Left ventricle myocardium inferior (tissue), 1 donor: ENCODE results near the gene ANKRD44. TPM values are rescaled to one million over a fixed set of nuclear protein-coding genes. Genes with fewer than 3 reads are reported as not detected.

ENCODE experiments used
- DNase-seq: peaks from one replicate; pipeline ENCODE4 v3.0.0-alpha.2; 2020
- H3K27ac ChIP-seq: fragments of 200-600 bp; replicated peaks from 2 replicates; pipeline ENCODE4 v1.8.0; 2021
- H3K27me3 ChIP-seq: fragments of 200-600 bp; 2 replicates; pipeline ENCODE4 v1.8.0; 2021; ENCODE audit warnings: low read depth
- H3K36me3 ChIP-seq: fragments of 200-600 bp; 2 replicates; pipeline ENCODE4 v1.8.0; 2021
- H3K4me1 ChIP-seq: fragments of 200-600 bp; 2 replicates; pipeline ENCODE4 v1.8.0; 2021
- H3K4me3 ChIP-seq: fragments of 200-600 bp; 2 replicates; pipeline ENCODE4 v1.8.0; 2021; ENCODE audit warnings: mild to moderate bottlenecking, moderate library complexity
- H3K9me3 ChIP-seq: fragments of 200-600 bp; replicated peaks from 2 replicates; pipeline ENCODE4 v1.8.0; 2021
- intact Hi-C: fragments of 100-400 bp; cut with micrococcal nuclease; formaldehyde crosslinking; loops from one replicate; pipeline ENCODE4 v1.11.0; 2022
- total RNA-seq: library from RNA; stranded (reverse); fragmentation: NEBNext Ultra II Directional; extraction: Animal tissue kit (Norgen Biotek cat#: 25700); gene quantifications from one replicate; pipeline ENCODE4 v1.2.1, GENCODE V29; 2021
- TF ChIP-seq, protein P1 (sequence below): fragments of 200-600 bp; IDR thresholded peaks from 2 replicates; pipeline ENCODE4 v1.8.0; 2021; ENCODE audit warnings: antibody characterized with exemption, mild to moderate bottlenecking, borderline replicate concordance
- donor health status: DM: no; HTN: yes; CAD: no; lungs with severe emphysema.

The ANKRD44 gene
- total RNA-seq, 1 donor from 2014 or later = 7.1 TPM

DNA sequence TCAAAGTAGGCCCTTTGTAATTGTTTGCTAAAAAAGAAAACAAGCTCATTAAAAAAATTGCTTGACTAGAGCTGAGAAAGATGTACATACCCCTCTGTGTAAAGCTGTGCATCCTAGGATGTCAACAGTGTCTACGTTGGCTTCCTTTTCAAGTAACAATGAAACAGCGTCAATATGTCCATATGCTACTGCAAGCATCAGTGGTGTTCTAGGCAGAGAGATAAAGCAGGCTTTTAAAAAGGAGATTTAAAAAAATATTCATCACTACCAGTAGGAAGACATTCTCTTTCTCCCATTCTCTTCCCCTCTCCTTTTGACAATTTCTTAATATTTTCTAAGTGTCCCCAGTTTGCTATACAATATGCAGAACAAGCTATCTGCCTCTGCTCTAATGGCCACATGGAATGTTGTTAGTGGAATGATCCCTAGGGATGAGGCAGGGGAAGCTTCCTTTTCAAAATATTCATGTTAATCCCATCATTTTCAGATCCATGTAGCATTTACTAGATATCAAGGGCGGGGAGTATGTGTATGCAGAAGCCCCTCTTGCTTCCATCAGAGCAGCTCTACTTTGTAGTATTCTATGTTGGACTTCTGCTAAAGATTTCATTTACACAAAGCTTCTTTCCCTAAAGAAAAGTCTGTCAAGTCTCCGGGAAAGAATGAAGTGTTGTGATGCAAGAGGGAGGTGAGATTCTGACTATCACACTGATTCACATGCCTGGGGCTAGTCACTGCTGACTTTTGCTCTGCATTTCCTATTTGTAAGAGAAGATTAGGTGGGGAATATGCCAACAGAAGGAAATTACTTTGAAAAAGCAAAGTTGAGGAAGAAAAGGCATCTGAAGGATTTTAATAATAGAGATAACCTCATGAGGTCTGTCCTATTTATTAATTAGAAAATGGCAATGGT lies 302.6 kb downstream of the ANKRD44 start:
- TF ChIP-seq, protein P1, sequence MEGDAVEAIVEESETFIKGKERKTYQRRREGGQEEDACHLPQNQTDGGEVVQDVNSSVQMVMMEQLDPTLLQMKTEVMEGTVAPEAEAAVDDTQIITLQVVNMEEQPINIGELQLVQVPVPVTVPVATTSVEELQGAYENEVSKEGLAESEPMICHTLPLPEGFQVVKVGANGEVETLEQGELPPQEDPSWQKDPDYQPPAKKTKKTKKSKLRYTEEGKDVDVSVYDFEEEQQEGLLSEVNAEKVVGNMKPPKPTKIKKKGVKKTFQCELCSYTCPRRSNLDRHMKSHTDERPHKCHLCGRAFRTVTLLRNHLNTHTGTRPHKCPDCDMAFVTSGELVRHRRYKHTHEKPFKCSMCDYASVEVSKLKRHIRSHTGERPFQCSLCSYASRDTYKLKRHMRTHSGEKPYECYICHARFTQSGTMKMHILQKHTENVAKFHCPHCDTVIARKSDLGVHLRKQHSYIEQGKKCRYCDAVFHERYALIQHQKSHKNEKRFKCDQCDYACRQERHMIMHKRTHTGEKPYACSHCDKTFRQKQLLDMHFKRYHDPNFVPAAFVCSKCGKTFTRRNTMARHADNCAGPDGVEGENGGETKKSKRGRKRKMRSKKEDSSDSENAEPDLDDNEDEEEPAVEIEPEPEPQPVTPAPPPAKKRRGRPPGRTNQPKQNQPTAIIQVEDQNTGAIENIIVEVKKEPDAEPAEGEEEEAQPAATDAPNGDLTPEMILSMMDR = no peak
- H3K4me3 ChIP-seq = no peak overlapping the region
- H3K27ac ChIP-seq = peak overlapping the region; percentile 1
- peaks cover 10% of the 10 kb centered on the region for H3K36me3 ChIP-seq
- H3K27me3 ChIP-seq = no peaks in the 10 kb centered on the region
- intact Hi-C loops = no loop called here
- H3K9me3 ChIP-seq = no peaks in the 10 kb centered on the region
- peaks cover 10% of the 10 kb centered on the region for H3K4me1 ChIP-seq
- no peak for DNase-seq

DNA sequence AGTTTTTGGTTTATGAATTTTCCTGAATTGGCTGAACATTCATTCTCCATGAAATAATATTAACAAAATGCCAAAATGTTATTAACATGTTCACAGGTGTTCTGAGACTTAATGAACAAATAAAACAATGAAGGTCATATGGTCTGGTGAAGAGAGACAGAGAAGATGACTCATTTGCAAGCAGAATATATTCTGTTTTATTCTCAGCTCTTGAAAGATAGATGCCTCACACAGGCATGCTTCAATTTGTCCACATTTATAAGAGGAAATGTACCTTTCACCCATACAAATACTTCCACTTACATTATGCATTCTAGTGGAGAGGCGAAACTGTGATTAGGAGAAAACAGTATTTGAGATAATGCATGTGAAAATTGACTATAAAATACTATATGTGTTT lies 308.7 kb downstream of the ANKRD44 start:
- Histone ChIP-seq H3K4me3 (no peak overlapping the region), H3K36me3 (peaks cover 24% of the 10 kb centered on the region), H3K27ac (no peak overlapping the region), H3K27me3 (no peaks in the 10 kb centered on the region), H3K4me1 (no peaks in the 10 kb centered on the region), H3K9me3 (no peaks in the 10 kb centered on the region)
- TF ChIP-seq, protein P1 = no peak
- no peak for DNase-seq
- intact Hi-C loops = no loop called here

DNA sequence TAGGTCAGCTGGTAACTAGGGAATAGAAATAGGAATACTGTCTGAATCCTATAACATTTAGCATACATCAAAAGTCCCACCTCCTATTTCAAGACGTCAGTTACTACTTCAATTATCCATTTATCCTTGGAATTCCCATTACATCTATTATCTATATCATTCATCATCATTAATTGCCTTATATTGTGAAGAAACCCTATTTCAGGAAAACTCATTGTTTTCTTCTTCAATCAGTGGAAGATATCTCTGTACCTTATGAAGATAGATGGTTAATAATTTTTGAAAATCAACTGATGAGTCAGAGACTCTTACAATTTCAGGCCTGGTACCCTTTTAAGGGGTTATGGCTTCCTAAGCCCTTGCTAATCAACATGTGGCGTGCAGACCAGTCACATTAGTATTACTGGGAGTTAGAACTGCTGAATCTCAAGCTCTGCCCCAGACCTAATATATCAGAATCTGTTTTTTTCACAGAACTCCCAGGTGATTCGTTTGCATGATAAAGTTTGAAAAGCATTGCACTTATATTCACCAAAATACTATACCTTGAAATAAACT lies 314.7 kb downstream of the ANKRD44 start:
- H3K4me3 ChIP-seq = no peak overlapping the region
- intact Hi-C loops = no loop called here
- DNase-seq = no peak
- no peaks in the 10 kb centered on the region for H3K9me3 ChIP-seq
- H3K27me3 ChIP-seq = no peaks in the 10 kb centered on the region
- no peaks in the 10 kb centered on the region for H3K4me1 ChIP-seq
- no peak overlapping the region for H3K27ac ChIP-seq
- H3K36me3 ChIP-seq = peaks cover 14% of the 10 kb centered on the region
- TF ChIP-seq, protein P1 = no peak

DNA sequence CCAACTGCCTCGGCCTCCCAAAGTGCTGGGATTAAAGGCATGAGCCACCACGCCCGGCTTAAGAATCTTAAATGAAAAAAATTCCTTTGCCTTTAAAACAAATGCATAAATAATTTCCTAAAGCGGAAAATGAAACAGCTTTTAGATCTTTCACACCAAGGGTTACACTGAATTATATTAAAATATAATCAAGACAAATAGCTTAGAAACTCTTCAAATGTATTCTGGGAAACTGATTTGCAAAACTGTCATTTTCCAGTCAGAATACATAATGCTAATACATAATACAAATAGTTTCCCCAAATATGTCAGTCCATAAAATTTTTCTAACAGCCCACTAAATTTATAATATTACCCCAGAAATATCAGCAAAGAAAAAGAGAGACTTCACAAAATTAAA lies 315.8 kb downstream of the ANKRD44 start:
- H3K27ac ChIP-seq = no peak overlapping the region
- intact Hi-C loops = no loop called here

DNA sequence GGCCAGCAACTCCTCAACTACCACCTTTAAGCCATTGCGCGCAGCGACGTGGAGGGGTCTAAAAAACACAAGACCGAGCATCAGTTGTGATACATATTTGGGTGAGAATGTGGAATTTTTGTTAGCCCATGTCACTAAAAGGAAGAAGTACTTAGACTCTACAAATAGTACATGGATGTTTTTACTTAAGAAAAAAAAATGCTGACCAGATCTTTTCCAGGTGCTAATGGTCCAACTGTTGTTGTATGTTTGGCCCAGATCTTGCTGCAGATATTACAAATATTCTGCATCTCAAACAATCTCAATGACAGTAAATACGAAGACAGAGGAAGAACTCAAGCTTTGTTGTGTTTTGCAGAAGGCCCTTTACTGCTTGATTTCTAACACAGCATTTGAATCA lies 317.0 kb downstream of the ANKRD44 start:
- TF ChIP-seq, protein P1 = no peak
- Histone ChIP-seq H3K27me3 (no peaks in the 10 kb centered on the region), H3K4me1 (peaks cover 3% of the 10 kb centered on the region), H3K27ac (no peak overlapping the region), H3K36me3 (peaks cover 5% of the 10 kb centered on the region), H3K9me3 (no peaks in the 10 kb centered on the region), H3K4me3 (no peak overlapping the region)
- DNase-seq = no peak
- intact Hi-C loops = no loop called here

More for the DNA sequence above, 315.8 kb downstream of the ANKRD44 start:
- H3K4me1 ChIP-seq = no peaks in the 10 kb centered on the region
- DNase-seq = no peak
- TF ChIP-seq, protein P1 = no peak
- H3K9me3 ChIP-seq = no peaks in the 10 kb centered on the region
- peaks cover 11% of the 10 kb centered on the region for H3K36me3 ChIP-seq
- no peaks in the 10 kb centered on the region for H3K27me3 ChIP-seq
- no peak overlapping the region for H3K4me3 ChIP-seq
